NCI-H526 (cell line): ENCODE results near the gene ACOXL.

Source experiments
- DNase-seq, 2 experiments: peaks; one replicate each; lab custom pipeline; 2025; lab: John Stamatoyannopoulos, UW

ACOXL gene

GRCh38 chr2:110718990-110719389 is 13.4 kb upstream of the ACOXL start:
- DNase-seq: no peak

GRCh38 chr2:110720547-110720946 is 11.8 kb upstream of the ACOXL start:
- no peak for DNase-seq

DNA sequence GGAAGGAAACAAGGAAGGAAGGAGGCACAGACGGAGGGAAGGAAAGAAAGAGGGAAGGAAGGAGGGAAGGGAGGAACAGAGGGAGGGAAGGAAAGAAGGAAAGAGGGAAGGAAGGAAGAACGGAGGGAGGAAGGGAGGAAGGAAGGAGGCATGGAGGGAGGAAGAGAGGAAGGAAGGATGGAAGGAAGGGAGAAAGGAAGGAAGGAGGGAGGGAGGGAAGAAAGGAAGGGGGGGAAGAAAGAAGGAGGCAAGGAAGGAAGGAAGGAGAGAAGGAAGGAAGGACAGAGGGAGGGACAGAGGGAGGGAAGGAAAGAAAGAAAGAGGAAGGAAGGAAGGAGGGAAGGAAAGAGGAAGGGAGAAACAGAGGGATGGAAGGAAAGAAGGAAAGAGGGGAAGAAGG is 7.6 kb upstream of the ACOXL start:
- DNase-seq: no peak

DNA sequence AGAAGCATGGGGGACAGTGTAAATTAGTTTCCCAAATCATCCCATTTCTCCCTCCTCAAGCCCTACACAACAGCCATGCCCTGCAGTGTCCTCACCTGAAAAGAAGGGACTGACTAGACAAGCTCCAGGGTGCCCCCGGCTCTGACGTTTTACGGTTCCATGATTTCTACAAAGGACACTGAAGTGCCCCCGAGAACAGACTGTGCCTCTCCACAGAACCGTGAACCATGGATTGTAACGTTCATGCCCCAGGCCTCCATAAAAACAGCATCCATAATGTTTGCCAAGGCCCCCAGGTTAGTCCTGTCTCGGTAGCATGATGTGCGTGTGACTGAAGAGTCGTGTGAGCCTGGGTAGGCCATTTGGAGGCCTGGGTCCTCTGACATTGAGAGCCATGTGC is 7.0 kb upstream of the ACOXL start:
- DNase-seq: no peak

DNA sequence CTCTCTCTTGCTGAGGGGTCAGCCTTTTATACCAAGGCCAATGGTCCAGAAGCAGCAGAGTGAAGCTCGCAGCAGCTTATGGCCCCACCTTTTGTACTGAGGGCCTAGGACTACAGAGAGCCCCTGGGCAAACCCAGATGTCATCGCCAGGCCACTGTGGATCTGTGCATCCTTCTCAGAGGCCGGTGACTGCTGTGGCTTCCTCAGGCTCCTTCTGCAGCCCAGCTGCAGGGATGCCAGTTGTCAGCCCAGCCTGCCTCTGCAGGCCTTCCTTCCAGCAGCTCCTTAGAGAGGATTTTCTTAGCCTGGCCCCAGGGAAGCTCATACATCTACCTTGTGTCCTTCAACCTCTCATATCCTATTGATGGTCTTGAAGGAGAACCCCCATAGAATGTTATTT is 6.5 kb upstream of the ACOXL start:
- DNase-seq: no peak

GRCh38 chr2:110726285-110726684 is 6.1 kb upstream of the ACOXL start:
- DNase-seq: no peak

DNA sequence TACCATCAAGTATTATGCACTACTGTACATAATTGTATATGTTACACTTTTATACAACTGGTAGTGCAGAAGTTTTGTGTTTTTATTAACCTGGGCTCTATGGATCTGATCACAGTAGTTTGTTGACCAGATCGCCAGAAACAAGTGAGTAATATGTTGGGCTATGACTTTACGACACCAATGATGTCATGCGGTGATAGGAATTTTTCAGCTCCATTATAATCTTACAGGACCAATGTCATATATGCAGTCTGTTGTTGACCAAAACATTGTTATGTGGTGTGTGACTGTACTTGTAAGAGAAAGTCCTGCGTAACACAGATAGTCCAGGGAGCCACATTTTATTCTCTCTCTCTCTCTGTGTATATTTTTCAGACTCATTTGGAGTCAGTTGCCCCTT is 4.5 kb upstream of the ACOXL start:
- no peak for DNase-seq

- no peak for DNase-seq
Measured at GRCh38 chr2:110729106-110729505, 3.3 kb upstream of the ACOXL start.

DNA sequence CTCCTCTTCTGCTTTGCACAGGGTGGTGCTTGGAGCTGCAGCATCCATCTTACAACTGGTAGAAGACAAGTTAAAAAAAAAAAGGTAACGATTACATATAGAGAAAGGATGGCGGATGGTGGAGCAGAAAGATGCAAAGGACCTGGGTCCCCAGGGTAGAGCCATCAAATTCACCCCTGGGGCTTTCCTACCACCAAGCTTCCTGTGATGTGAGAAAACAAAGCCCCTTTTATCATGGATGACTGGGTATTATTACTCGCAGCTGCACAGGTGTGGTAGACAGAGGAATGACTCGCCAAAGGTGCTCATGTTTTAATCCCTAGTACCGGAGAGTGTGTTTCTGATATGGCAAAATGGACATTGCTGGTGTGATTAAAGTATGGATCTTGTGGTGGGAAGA is 1.3 kb upstream of the ACOXL start:
- peak; percentile 54 to 67 for DNase-seq

DNA sequence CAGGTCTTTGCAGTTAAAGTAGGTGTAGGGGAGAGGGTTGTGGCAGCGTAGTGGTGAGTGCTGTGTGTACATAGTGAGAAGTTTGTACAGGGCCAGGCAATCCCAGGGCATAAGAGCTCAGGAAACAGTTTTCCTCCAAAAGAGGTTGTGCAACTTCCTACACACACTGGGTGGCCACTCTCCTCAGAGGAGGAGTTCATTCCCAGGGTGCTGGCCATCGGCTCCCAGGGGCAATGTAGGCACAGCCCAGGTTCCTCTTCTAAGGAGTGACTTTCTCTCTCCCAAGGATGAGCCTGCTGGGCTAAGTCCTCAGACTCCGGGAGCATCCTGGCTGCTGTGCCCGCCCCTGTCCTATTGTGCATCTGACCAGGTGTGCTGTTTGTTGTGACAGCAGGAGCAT is 3.0 kb downstream of the ACOXL start:
- DNase-seq: no peak

- no peak for DNase-seq
Measured at GRCh38 chr2:110737783-110738182, 5.4 kb downstream of the ACOXL start.

- no peak for DNase-seq
Measured at GRCh38 chr2:110740747-110741349, 8.5 kb downstream of the ACOXL start.

DNA sequence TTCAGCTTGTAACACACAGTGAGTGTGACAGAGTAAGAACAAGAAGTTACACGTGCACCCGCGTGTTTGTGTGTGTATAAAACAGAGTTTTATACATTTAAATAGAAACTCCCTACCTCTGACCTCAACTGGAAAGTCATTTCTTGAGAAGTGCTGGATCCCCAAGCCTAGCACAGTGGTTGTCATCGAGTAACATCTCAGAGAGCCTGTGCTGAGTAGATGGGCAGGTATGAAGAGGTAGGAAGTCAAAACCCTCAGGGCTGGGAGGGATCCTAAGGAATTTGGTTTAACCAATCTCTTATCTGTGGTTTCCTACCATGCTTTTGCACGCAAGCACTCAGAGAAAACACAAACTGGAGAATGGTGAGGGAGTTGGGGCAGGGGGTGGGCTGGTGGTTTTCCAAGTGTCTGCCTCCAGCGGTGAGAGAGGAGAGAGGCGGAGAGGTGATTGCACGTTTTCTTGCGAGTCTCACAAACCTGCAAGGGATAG is 9.2 kb downstream of the ACOXL start:
- no peak for DNase-seq

- DNase-seq: no peak
Measured at GRCh38 chr2:110742412-110742811, 10.0 kb downstream of the ACOXL start.

DNA sequence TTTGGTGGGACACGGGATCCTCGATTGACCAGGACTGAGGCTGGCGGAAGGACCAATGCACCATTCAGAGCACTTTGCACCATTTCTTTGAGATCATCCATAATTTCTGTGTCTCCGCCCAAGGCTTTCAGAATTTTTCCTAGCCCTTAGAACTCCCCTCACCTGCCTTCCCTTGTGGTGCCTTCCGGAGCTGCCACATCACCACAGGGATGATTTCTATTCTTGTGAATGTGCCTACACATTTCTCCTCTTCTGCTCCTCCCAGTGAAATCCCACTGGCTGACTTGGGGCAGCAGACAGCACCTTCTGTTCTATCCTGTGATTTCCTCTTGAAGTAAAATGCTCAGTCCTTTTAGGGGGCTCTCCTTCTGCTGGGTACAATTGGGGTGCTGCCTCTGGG is 11.2 kb downstream of the ACOXL start:
- no peak for DNase-seq

GRCh38 chr2:110744429-110744828 is 12.1 kb downstream of the ACOXL start:
- no peak for DNase-seq

DNA sequence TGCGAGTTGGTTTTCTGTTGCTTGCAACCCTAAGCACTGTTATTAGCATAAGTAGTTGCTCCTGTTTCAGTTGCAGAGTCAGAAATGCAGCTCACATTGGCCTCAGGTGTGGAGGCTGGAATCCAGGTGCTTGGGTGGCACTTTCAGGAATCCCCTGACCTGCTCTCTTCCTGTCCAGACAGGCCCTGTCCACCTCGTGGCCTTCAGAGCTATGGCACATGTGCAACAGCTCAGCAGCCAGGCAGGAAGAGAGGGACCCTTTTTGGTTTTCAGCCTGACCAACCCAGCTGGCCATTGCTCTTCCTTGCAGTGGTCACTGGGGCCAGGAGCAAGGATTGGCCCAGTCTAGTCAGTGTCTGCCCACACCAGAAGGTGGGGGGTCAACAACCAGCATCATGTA is 12.7 kb downstream of the ACOXL start:
- DNase-seq: no peak

- no peak for DNase-seq
Measured at GRCh38 chr2:110746586-110747521, 14.5 kb downstream of the ACOXL start.

GRCh38 chr2:110747522-110748488 is 15.4 kb downstream of the ACOXL start:
- no peak for DNase-seq

DNA sequence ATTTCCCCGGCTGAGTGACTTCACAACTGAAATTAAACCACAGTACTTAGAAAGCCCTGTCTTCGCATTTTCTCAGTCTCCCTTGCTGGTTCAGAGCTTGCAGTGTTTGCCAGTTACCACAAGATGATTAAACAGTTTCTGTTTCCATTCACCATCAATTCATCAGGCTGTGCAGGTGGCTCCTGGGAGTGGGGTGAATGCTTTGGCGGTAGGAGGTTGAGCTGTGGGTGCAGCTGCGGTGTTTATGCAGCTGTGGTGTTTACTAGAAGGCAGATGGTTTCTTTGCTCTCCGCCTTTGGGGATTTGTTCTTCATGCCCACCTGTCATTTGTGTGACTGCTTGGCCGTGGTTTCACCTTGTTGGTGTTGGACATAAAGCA is 16.1 kb downstream of the ACOXL start:
- DNase-seq: peak; percentile 54 to 57

- no peak for DNase-seq
Measured at GRCh38 chr2:110751642-110752041, 19.3 kb downstream of the ACOXL start.

DNA sequence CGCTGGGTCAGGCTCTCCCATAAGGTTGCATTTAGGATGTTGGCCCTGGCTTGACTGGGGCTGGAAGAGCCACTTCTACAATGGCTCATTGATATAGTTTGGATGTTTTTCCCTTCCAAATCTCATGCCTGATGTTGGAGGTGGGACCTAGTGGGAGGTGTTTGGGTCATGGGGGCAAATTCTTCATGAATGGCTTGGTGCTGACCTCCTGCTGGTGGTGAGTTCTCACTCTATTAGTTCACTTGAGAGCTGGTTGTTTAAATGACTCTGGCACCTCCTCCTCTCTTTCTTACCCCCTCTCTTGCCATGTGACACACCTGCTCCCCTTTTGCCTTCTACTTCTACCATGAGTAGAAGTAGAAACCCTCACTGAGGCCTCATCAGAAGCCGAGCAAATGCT is 20.5 kb downstream of the ACOXL start:
- no peak for DNase-seq
